Psoas muscle (tissue), 8 donors: Measurements from ENCODE around the gene C5orf46. TPM values are rescaled to one million over a fixed set of nuclear protein-coding genes. Genes with fewer than 3 reads are reported as not detected.

ENCODE experiments used
- ATAC-seq, 4 donors: fragments of 200-7000 bp; cut with Tn5 transposase; one replicate each; pipeline ENCODE4 v1.9.1; 2020; ENCODE audit warnings: moderate library complexity in 3 of 4, mild to moderate bottlenecking in 2 of 4
- DNase-seq, 2 donors: peaks; one replicate each; pipeline ENCODE4 v3.0.0-alpha.2; 2020
- H3K27ac ChIP-seq: fragments of 200-600 bp; one replicate; pipeline ENCODE4 v1.8.0; 2022
- H3K27me3 ChIP-seq, 3 donors: fragments of 200-600 bp in 1 of 3; one replicate each; pipeline versions ENCODE4 v1.6.1 to v1.8.0; 2013 to 2022; ENCODE audit warnings: low read length in 2 of 3, mild to moderate bottlenecking in 2 of 3, moderate library complexity in 1 of 3; ENCODE audit not compliant: insufficient read depth in 3 of 3
- H3K36me3 ChIP-seq, 2 donors: fragments of 200-600 bp in 1 of 2; one replicate each; pipeline versions ENCODE4 v1.6.1 to v1.8.0; 2013 to 2022; ENCODE audit warnings: low read depth in 1 of 2, mild to moderate bottlenecking in 1 of 2, moderate library complexity in 1 of 2; ENCODE audit not compliant: insufficient read depth in 1 of 2
- H3K4me1 ChIP-seq: fragments of 200-600 bp; one replicate; pipeline ENCODE4 v1.8.0; 2022
- H3K4me3 ChIP-seq: fragments of 200-600 bp; one replicate; pipeline ENCODE4 v1.8.0; 2022; ENCODE audit warnings: mild to moderate bottlenecking
- H3K9me3 ChIP-seq: fragments of 200-600 bp; one replicate; pipeline ENCODE4 v1.8.0; 2022
- WGBS, 3 donors: extraction: QIAGEN DNeasy Blood & Tissue Kit; methylation state at CpG; one replicate each; pipeline versions ENCODE4 v1.1.6 to v1.1.7; 2013; 5-methylcytosine and 5-hydroxymethylcytosine counted together
- intact Hi-C, 2 donors: fragments of 100-400 bp; cut with DNase I; formaldehyde crosslinking; loops; one replicate each; pipeline versions ENCODE4 v1.11.0 to v1.14.2; 2022
- polyA plus RNA-seq, 3 donors: library from polyadenylated mRNA; stranded (reverse); fragments of 200-250 nt; gene quantifications; one replicate each; pipeline ENCODE4 v1.2.3, GENCODE V29; 2013
- total RNA-seq, 4 donors: library from RNA; stranded (reverse); fragmentation: NEBNext Ultra II Directional in 2 of 4; extraction: Animal tissue kit (Norgen Biotek cat#: 25700) in 2 of 4; gene quantifications; one replicate each; pipeline versions ENCODE4 v1.2.1 to v1.2.4, GENCODE V29; 2021 to 2023
- TF ChIP-seq, protein P1 (sequence below): fragments of 200-600 bp; IDR thresholded peaks from one replicate; pipeline ENCODE4 v1.8.0; 2022; ENCODE audit warnings: antibody characterized with exemption
- donor health status: healthy with polysubstance abuse.
- donor health status: DM: no; HTN: no; CAD: no; lungs with moderate emphysema.
- donor health status: Bipolar disorder and iron deficiency.
- donor health status: healthy.
- donor health status: DM: yes; HTN: yes; CAD: no.
- donor health status: DM: no; HTN: no; CAD: no.
- donor health status: DM: no; HTN: no; CAD: no.
- donor health status: DM: yes; HTN: yes; CAD: no.

C5orf46 gene
- total and polyA plus RNA-seq, 7 donors: not detected

DNA sequence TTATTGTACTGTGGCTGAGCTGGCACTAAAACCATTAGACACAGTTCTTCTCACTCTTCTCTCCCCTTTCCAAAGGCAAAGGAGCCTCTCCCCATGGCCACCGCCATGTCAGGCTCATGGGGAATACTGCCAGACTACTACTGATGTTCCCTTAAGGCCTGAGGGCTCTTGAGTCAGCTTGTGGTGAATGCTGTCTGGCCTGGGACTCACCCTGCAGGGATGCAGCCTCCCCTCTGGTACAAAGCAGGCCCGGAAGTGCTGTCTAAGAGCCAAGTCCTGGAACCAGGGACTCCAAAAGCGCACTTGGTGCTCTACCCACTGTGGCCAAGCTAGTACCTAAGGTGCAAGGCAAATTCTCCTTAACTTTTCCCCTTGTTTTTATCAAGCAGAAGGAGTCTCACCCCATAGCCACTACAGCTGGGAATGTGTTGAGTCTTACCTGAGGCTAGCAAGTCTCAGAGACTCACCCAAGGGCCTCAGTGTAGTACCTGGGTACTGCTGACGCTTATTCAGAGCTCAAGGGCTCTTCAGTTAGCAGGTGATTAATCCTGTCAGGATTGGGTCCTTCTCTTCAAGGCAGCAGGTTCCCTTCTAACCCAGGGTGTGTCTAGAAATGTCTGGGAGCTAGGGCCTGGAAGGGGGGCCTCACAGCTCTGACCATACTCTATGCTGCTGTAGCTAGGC, 33.2 kb upstream of the C5orf46 start:
- no peaks in the 10 kb centered on the region for H3K27me3 ChIP-seq
- DNase-seq (no peak), ATAC-seq (no peak)
- 86 to 89% (median 88%) methylated on average over 4 of the region's 4 CpGs for WGBS, 3 donors
- H3K36me3 ChIP-seq: no peaks in the 10 kb centered on the region
- H3K4me1 ChIP-seq: no peaks in the 10 kb centered on the region
- intact Hi-C loops: loop anchor here in 1 of 2 donors (10.0 kb wide), 1 partner anchor 85 kb away; no protein-coding TSS in a partner anchor
- no peak overlapping the region for H3K27ac ChIP-seq
- H3K9me3 ChIP-seq: no peaks in the 10 kb centered on the region
- H3K4me3 ChIP-seq: no peak overlapping the region
- TF ChIP-seq, protein P1, sequence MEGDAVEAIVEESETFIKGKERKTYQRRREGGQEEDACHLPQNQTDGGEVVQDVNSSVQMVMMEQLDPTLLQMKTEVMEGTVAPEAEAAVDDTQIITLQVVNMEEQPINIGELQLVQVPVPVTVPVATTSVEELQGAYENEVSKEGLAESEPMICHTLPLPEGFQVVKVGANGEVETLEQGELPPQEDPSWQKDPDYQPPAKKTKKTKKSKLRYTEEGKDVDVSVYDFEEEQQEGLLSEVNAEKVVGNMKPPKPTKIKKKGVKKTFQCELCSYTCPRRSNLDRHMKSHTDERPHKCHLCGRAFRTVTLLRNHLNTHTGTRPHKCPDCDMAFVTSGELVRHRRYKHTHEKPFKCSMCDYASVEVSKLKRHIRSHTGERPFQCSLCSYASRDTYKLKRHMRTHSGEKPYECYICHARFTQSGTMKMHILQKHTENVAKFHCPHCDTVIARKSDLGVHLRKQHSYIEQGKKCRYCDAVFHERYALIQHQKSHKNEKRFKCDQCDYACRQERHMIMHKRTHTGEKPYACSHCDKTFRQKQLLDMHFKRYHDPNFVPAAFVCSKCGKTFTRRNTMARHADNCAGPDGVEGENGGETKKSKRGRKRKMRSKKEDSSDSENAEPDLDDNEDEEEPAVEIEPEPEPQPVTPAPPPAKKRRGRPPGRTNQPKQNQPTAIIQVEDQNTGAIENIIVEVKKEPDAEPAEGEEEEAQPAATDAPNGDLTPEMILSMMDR: no peak

DNA sequence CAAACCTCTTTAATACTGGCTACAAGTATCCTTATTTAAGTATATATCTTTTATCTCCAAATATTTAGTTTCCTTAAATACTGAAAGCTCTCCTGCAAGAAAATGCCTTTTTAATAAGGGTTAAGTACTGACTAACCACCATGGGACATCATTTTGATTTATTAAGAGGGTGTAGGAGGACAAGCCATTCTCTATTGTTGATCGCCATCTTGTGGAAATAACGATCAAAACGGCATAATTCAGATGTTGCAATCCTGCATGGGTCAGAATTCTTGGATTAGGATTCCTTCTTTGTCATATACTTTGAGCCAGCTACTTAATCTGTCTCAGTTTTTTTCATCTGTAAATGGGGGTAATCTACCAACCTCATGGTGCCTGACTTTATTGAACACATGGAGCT, 28.7 kb upstream of the C5orf46 start:
- Histone ChIP-seq H3K9me3 (no peaks in the 10 kb centered on the region), H3K4me1 (no peaks in the 10 kb centered on the region), H3K27me3 (no peaks in the 10 kb centered on the region), H3K36me3 (no peaks in the 10 kb centered on the region), H3K4me3 (no peak overlapping the region), H3K27ac (no peak overlapping the region)
- TF ChIP-seq, protein P1: no peak
- DNase-seq (no peak), ATAC-seq (peak in 1 of 4 donors; percentile 71)
- intact Hi-C loops: loop anchor here in 1 of 2 donors (10.0 kb wide), 1 partner anchor 80 kb away; no protein-coding TSS in a partner anchor
- 5 to 7% (median 6%) methylated on average over 3 of the region's 3 CpGs for WGBS, 3 donors

DNA sequence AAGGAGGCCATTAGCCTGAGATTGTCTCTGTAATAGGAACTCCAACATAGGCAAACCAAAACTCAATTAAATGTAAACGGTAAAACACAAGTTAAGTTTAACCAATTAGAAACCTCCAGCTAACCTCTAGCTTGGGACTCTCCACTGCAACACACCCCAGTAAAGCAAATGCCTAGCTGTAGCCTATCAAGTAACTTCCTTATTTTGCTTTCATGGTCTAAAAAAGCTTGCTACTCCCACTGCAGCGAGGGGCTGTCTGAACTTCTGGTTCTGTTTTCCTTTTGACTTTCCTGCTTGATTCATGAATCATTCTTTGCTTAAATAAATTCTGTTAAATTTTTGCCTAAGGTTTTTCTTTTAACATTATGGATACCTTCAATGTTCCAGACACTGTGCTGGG, 24.4 kb upstream of the C5orf46 start:
- Histone ChIP-seq H3K27me3 (no peaks in the 10 kb centered on the region), H3K4me1 (no peaks in the 10 kb centered on the region), H3K9me3 (no peaks in the 10 kb centered on the region), H3K4me3 (no peak overlapping the region), H3K36me3 (no peaks in the 10 kb centered on the region), H3K27ac (no peak overlapping the region)
- WGBS, 3 donors: 61 to 78% (median 66%) methylated on average over 2 of the region's 2 CpGs
- intact Hi-C loops: loop anchor here in 1 of 2 donors (10.0 kb wide), 1 partner anchor 76 kb away; no protein-coding TSS in a partner anchor
- DNase-seq (no peak), ATAC-seq (no peak)
- TF ChIP-seq, protein P1: no peak

DNA sequence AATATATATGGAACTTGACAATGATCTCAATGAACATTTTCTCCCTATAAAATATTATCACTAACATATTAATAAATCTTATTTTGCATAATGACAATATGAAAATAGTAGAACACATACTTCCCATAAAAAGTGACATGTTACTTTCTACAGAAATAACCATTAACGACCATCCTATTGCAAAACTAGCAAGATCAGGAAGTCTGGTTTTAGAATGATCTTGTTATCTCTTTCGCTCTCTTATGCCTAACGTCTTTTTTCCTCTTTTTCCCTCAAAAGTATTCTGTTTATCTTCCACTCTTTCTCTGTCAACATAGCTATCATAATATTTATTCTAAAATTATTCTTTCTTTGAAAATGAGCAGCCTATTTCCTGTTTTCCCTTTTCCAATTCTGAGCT, 21.6 kb upstream of the C5orf46 start:
- no peaks in the 10 kb centered on the region for H3K4me1 ChIP-seq
- no peaks in the 10 kb centered on the region for H3K27me3 ChIP-seq
- no peaks in the 10 kb centered on the region for H3K9me3 ChIP-seq
- no peaks in the 10 kb centered on the region for H3K36me3 ChIP-seq
- no peak overlapping the region for H3K27ac ChIP-seq
- ATAC-seq: no peak
- intact Hi-C loops: no loop called here
- WGBS, 3 donors: 51 to 72% (median 66%) methylated on average over 3 of the region's 3 CpGs
- TF ChIP-seq, protein P1: no peak
- no peak overlapping the region for H3K4me3 ChIP-seq
- DNase-seq: no peak

DNA sequence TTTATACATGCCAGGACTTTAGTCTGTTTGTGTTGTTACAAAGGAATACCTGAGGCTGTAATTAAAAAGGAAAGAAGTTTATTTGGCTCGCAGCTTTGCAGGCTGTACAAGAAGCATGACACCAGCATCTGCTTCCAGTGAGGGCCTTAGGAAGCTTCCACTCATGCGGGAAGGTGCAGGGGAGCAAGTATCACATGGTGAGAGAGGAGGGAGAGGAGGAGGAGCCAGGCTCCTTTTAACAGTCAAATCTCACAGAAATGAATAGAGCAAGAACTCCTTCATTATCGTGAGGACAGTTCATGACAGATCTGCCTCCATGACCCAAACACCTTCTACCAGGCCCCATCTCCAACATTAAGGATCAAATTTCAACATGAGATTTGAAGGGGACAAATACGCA, 18.7 kb upstream of the C5orf46 start:
- ATAC-seq: no peak

More for the DNA sequence above, 18.7 kb upstream of the C5orf46 start:
- TF ChIP-seq, protein P1: no peak
- Histone ChIP-seq H3K9me3 (no peaks in the 10 kb centered on the region), H3K4me1 (no peaks in the 10 kb centered on the region), H3K4me3 (no peak overlapping the region), H3K27me3 (no peaks in the 10 kb centered on the region), H3K27ac (no peak overlapping the region), H3K36me3 (no peaks in the 10 kb centered on the region)
- no peak for DNase-seq
- 66 to 72% (median 69%) methylated on average over 4 of the region's 4 CpGs for WGBS, 3 donors
- intact Hi-C loops: no loop called here
